ENCODE data around the gene SRD5A1.

DNA sequence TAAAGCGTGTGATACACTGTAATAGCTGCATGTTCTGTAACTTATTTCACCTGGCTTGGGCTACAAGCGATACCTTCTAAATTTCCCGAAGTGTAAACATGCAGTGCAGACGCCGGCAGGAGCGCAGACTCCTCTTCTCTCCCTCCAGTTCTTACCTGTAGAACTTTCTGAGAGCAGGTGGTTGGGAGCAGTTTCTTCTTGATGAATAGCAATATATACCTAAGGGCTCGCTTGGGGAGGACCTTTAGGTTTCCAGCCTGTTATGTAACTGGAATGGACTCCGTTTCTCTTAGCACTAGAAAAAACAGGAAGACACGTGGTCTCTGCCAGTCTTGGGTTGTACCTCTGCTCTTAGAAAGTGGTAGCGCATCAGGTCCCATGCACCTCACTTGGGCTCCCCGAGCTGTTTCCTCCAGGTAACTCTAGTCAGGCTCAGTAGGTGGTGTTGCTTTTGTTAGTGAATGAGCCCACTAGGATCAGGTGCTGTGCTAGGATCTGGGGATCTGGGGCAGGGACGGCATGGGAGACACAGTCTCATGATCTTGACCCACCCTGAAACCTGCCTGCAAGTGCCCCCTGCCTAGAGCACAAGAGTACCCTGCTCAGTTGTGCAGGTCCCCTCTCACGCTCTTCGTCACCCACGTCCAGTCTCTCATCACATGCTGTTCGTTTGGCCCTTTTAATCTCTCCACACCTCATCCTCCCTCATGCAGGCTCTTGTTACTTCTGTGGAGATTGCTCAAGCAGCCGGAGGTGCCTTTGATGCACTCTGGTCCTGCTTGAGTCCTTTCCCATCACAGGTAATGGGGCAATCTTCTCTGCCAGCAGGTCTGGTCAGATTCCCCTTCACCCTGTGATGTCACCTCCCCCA is 82.8 kb downstream of the SRD5A1 start:
- no peak for TF ChIP-seq CTCF (conservative IDR thresholded peaks at IDR 0.05; ENCODE audit: low read length)
- TF ChIP-seq EZH2phosphoT487 (IDR thresholded peaks at IDR 0.05; ENCODE audit: borderline replicate concordance, low read depth, low read length), result no peak

All from OCI-LY7 (cell line).